ENCODE results near the gene PLEKHA8.

PLEKHA8 gene

DNA sequence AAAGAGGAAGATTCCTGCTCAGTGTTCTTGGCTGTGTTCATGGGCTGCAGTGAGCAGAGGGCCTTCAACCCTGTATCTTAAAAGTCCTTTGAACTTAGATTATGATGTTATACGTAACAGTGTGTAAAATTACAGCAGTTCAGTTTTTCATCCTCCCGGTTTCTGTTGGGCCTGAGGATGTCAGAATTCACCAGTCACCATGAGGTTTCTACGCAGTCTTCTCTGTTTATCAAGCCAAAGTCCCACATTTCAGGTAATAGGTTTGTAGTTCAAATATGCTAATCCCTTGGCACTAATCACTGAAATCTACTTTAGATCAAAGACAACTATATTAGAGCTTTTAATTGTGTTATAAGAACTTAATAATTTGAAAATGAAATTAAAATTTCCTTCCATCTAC is 24.9 kb downstream of the PLEKHA8 start:
- TF ChIP-seq, protein P1, sequence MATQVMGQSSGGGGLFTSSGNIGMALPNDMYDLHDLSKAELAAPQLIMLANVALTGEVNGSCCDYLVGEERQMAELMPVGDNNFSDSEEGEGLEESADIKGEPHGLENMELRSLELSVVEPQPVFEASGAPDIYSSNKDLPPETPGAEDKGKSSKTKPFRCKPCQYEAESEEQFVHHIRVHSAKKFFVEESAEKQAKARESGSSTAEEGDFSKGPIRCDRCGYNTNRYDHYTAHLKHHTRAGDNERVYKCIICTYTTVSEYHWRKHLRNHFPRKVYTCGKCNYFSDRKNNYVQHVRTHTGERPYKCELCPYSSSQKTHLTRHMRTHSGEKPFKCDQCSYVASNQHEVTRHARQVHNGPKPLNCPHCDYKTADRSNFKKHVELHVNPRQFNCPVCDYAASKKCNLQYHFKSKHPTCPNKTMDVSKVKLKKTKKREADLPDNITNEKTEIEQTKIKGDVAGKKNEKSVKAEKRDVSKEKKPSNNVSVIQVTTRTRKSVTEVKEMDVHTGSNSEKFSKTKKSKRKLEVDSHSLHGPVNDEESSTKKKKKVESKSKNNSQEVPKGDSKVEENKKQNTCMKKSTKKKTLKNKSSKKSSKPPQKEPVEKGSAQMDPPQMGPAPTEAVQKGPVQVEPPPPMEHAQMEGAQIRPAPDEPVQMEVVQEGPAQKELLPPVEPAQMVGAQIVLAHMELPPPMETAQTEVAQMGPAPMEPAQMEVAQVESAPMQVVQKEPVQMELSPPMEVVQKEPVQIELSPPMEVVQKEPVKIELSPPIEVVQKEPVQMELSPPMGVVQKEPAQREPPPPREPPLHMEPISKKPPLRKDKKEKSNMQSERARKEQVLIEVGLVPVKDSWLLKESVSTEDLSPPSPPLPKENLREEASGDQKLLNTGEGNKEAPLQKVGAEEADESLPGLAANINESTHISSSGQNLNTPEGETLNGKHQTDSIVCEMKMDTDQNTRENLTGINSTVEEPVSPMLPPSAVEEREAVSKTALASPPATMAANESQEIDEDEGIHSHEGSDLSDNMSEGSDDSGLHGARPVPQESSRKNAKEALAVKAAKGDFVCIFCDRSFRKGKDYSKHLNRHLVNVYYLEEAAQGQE (IDR thresholded peaks at IDR 0.05; ENCODE audit: insufficient read depth in 1 of 2, low read depth in 2 of 2, low read length in 2 of 2) = no peak
- TF ChIP-seq TAF1 (IDR thresholded peaks at IDR 0.05; ENCODE audit: borderline replicate concordance, insufficient read depth, low read length) (no peak), FOXP2 (optimal IDR thresholded peaks at IDR 0.05; ENCODE audit: borderline replicate concordance, extremely low read depth, extremely low read length, insufficient read depth) (no peak), POLR2AphosphoS5 (IDR thresholded peaks at IDR 0.05; ENCODE audit: low read depth, low read length) (no peak)

DNA sequence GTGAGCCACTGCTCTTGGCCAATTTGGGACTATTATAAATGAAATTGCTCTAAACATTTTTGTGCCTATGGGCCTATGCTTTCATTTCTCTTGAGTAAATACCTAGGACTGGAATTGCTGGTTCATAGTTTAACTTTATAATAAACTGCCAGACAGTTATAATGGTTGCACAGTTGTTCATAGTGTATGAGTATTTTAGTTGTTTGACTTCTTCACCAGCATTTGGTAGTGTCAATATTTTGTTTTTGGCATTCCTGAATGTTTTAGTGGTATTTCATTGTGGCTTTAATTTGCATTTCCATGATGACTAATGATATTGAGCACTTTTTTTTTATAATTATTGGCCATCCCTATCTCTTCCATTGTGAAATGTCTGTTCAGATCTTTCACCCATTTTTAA is 29.5 kb downstream of the PLEKHA8 start:
- no peak for TF ChIP-seq POLR2AphosphoS5 (IDR thresholded peaks at IDR 0.05; ENCODE audit: low read depth, low read length)
- no peak for TF ChIP-seq FOXP2 (optimal IDR thresholded peaks at IDR 0.05; ENCODE audit: borderline replicate concordance, extremely low read depth, extremely low read length, insufficient read depth)
- TF ChIP-seq, protein P1 (IDR thresholded peaks at IDR 0.05; ENCODE audit: insufficient read depth in 1 of 2, low read depth in 2 of 2, low read length in 2 of 2) = no peak
- TF ChIP-seq SIN3A (IDR thresholded peaks at IDR 0.05; ENCODE audit: borderline replicate concordance, insufficient read depth, low read length) = no peak
- no peak for TF ChIP-seq TAF1 (IDR thresholded peaks at IDR 0.05; ENCODE audit: borderline replicate concordance, insufficient read depth, low read length)

DNA sequence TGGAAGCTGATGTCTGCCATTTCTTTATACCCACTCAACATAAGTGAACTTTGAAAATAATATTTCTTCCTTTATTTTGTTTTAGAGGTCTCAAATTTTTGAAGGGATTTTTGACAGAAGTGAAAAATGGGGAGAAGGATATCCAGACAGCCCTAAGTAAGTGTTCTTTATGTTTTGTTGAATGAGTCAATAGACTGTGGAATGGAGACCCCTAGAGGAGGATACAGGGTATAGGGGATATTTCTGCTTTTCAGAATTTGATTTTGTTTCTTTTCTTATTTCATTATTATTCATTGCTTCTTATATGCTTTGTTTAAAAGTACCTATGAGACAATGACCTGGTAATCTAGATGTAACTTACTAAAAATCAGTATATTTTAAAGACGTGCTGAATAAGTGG is 34.4 kb downstream of the PLEKHA8 start:
- TF ChIP-seq FOXP2 (optimal IDR thresholded peaks at IDR 0.05; ENCODE audit: borderline replicate concordance, extremely low read depth, extremely low read length, insufficient read depth) (no peak), POLR2AphosphoS5 (IDR thresholded peaks at IDR 0.05; ENCODE audit: low read depth, low read length) (no peak), SIN3A (IDR thresholded peaks at IDR 0.05; ENCODE audit: borderline replicate concordance, insufficient read depth, low read length) (no peak), TAF1 (IDR thresholded peaks at IDR 0.05; ENCODE audit: borderline replicate concordance, insufficient read depth, low read length) (no peak)
- TF ChIP-seq, protein P1 (IDR thresholded peaks at IDR 0.05; ENCODE audit: insufficient read depth in 1 of 2, low read depth in 2 of 2, low read length in 2 of 2) = no peak

DNA sequence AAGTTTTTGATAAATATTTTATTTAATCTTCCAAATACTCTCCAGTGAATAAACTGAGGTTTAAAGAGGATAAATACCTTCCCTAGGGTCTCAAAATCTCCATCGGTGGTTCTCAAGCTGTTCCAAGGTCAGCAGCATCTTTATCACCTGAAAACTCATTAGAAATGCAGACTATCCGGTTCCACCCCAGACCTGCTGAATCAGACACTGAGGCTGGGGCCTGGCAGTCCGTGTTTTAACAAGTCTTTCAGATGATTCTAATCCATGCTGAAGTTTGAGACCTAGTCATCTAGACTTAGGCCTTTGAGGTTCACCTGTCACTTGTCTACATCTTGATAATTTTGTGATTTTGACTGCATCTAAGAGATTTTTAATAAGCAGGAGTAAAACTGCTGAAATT is 37.5 kb downstream of the PLEKHA8 start:
- TF ChIP-seq, protein P1 (IDR thresholded peaks at IDR 0.05; ENCODE audit: insufficient read depth in 1 of 2, low read depth in 2 of 2, low read length in 2 of 2) = no peak
- TF ChIP-seq SIN3A (IDR thresholded peaks at IDR 0.05; ENCODE audit: borderline replicate concordance, insufficient read depth, low read length) = no peak
- no peak for TF ChIP-seq FOXP2 (optimal IDR thresholded peaks at IDR 0.05; ENCODE audit: borderline replicate concordance, extremely low read depth, extremely low read length, insufficient read depth)
- no peak for TF ChIP-seq POLR2AphosphoS5 (IDR thresholded peaks at IDR 0.05; ENCODE audit: low read depth, low read length)
- TF ChIP-seq TAF1 (IDR thresholded peaks at IDR 0.05; ENCODE audit: borderline replicate concordance, insufficient read depth, low read length) = no peak

DNA sequence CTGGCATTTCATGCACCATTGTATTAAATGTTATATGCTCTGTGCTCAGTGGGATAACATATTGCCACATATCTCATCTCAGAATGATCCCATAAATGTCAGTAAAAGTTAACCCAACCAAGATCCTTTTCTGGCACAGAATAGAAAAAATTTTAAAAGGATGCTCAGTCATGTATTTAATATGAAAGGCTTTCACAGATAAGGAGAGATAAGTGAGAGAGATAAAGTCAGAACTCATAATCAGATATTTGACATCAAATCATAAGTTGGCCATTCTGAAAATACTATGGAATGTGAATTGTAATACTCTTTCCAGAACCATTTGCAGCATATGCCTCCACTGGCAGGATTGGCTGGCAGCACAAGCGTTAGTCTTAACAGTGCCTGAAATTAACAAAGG is 38.5 kb downstream of the PLEKHA8 start:
- TF ChIP-seq, protein P1 (IDR thresholded peaks at IDR 0.05; ENCODE audit: insufficient read depth in 1 of 2, low read depth in 2 of 2, low read length in 2 of 2) = no peak
- TF ChIP-seq SIN3A (IDR thresholded peaks at IDR 0.05; ENCODE audit: borderline replicate concordance, insufficient read depth, low read length) = no peak
- TF ChIP-seq TAF1 (IDR thresholded peaks at IDR 0.05; ENCODE audit: borderline replicate concordance, insufficient read depth, low read length) = no peak
- no peak for TF ChIP-seq FOXP2 (optimal IDR thresholded peaks at IDR 0.05; ENCODE audit: borderline replicate concordance, extremely low read depth, extremely low read length, insufficient read depth)
- TF ChIP-seq POLR2AphosphoS5 (IDR thresholded peaks at IDR 0.05; ENCODE audit: low read depth, low read length) = no peak
